Measurements from ENCODE around the gene POT1.

Gene POT1

DNA sequence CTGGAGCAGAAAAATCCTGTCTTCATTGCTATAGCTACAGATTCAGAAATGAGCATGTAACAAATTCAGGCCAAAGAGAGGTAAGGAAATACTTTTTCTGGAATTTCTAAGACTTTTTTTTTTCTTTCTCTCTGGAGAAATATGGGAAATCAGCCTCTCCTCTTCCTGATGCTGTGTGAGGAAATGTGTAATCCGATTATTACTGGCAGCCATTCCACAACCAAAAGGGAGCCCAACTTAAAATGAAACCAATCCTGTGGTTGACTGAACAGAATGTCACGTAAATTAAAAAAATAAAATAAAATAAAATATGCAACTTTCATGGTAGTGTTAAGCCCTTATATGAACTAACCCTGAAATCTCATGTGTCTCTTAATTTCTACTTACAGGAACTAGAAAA lies 10.7 kb upstream of the POT1 start:
- TF ChIP-seq, protein P1, sequence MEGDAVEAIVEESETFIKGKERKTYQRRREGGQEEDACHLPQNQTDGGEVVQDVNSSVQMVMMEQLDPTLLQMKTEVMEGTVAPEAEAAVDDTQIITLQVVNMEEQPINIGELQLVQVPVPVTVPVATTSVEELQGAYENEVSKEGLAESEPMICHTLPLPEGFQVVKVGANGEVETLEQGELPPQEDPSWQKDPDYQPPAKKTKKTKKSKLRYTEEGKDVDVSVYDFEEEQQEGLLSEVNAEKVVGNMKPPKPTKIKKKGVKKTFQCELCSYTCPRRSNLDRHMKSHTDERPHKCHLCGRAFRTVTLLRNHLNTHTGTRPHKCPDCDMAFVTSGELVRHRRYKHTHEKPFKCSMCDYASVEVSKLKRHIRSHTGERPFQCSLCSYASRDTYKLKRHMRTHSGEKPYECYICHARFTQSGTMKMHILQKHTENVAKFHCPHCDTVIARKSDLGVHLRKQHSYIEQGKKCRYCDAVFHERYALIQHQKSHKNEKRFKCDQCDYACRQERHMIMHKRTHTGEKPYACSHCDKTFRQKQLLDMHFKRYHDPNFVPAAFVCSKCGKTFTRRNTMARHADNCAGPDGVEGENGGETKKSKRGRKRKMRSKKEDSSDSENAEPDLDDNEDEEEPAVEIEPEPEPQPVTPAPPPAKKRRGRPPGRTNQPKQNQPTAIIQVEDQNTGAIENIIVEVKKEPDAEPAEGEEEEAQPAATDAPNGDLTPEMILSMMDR (IDR thresholded peaks at IDR 0.05) = no peak

DNA sequence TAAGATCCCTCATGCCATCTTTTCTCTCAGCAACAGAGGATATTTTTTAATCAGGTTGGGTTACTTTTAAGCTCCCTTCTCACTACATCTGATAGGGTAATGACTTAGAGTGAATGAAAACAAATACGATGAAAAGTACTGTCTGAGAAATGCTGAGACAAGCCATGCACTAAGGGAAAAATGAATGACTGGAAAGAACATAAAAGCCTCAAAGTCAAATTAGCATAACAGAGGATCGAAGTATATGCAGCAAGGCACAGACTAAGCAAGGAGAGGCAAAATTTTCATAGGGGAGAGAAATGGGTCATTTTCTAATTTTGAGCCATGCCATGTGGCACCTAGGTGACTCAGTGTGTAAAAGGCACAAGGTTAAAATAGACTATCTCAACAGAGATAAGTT lies 8.5 kb upstream of the POT1 start:
- TF ChIP-seq, protein P1 (IDR thresholded peaks at IDR 0.05) = no peak

DNA sequence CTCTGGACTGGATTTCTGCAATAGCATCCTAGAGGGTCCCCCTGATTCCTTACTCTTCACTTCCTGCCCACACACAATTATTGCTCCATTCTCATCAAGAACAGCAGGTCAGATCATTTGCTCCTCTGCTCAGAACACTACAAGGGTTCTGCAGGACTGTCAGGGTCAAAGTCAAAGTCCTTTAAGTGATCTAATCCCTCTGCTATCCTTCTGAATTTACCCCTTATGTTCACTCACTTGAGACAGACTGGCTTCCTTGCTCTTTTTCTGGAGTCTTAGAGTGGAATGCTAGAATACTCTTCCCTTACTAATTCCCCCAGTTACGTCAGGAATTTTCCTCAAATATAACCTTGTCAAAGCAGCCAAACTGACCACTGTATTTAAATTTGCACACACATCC lies 7.5 kb upstream of the POT1 start:
- TF ChIP-seq, protein P1 (IDR thresholded peaks at IDR 0.05) = no peak

DNA sequence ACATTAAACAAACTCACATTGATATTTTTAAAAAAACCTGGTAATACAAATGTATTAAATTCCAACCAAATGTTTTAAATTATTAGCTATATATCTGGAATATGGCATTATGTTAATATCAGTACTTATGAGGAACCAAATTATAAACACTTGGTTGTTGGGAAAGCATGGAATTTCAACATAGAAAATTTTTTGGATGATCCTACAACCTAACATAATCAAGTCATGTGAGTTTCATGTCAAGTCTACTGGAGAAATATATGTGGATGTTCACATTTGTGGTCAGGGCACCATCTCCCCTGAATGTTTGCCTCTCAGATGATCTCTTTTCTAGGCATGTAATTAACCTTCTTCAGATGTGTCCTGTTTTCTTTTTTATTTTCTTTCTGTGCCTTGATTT lies 5.2 kb upstream of the POT1 start:
- TF ChIP-seq, protein P1 (IDR thresholded peaks at IDR 0.05) = no peak

DNA sequence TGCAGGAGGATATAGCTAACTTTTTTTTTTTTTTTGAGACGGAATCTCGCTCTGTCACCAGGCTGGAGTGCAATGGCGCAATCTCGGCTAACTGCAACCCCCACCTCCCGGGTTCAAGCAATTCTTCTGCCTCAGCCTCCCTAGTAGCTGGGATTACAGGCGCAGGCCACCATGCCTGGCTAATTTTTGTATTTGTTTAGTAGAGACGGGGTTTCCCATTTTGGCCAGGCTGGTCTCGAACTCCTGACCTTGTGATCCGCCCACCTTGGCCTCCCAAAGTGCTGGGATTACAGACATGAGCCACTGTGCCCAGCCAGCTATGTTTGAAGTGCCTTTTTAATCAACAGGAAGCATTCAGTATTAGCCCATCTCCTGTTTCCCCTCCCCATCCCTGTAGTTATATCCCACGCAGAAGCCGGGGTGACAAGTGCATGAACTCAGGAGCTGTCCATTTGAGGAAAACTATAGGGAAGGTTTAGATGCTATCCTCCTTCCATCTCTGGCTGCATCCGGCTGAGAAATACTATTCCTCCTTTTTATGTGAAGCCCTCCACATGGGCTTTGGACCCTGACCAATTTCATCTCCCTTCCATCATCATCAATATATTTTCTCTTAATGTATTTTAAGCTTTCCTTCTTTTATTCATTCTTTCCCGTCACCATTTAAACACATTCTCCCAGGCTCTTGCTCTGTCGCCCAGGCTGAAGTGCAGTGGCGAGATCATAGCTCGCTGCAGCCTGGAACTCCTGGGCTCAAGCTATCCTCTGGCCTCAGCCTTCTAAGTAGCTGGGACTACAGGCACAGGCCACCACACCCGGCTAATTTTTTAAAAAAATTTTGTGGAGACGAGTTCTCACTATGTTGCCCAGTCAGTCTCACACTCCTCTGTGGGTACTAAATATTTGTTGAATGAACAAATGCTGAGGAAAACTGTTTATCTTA lies 1.3 kb upstream of the POT1 start:
- TF ChIP-seq, protein P1 (IDR thresholded peaks at IDR 0.05) = no peak

DNA sequence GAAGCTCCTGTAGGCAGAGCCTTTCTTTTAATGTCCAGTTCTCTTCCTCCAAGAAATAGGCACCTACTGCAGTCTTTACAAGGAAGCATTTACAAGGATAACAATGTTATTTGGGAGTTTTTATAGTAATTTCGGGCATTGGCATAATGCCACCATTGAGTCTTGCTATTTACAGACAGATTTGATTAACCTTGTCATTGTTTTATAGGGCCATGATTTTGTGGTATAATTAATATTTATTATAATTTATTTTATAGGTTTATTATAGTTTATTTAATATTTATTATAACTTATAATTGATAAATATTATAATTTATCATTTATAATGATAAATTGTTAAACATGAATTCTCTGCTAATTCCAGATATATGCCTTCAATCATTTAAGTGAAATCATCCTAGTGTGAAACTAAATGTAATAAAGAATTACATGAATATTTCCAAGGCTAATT lies 573 bp upstream of the POT1 start:
- TF ChIP-seq, protein P1 (IDR thresholded peaks at IDR 0.05) = no peak

DNA sequence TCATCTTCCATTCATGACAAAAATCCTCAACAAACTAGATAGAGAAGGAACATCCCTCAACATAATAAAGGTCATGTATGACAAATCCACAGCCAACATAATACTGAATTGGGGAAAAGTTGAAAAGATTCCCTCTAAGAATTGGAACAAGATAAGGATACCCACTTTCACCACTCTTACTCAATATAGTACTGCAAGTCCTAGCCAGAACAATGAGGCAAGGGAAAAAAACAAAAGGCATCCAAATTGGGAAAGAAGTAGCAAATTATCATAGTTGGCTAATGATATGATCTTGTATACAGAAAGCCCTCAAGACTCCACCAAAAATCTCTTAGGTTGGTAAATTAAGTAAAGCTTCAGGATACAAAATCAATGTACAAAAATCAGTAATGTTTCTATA lies 4.7 kb downstream of the POT1 start:
- TF ChIP-seq, protein P1 (IDR thresholded peaks at IDR 0.05) = no peak

All from LNCAP (cell line).